Liver (tissue), 9 donors: Measurements from ENCODE around the gene RXYLT1. TPM values are rescaled to one million over a fixed set of nuclear protein-coding genes. Genes with fewer than 3 reads are reported as not detected.

ENCODE experiments used
- DNase-seq: peaks from one replicate; pipeline ENCODE4 v3.0.0-alpha.2; 2017; ENCODE audit warnings: low spot score
- H3K27ac ChIP-seq, 2 donors: one replicate each; pipeline ENCODE4 v1.7.0; 2013; ENCODE audit warnings: inconsistent platforms in 2 of 2, low read length in 2 of 2, control low read depth in 1 of 2, low read depth in 1 of 2, mild to moderate bottlenecking in 1 of 2
- H3K27me3 ChIP-seq, 4 donors: one replicate each; pipeline versions ENCODE4 v1.6.1 to v1.7.0; 2013; ENCODE audit warnings: low read length in 3 of 4, inconsistent platforms in 1 of 4, mild to moderate bottlenecking in 1 of 4, moderate library complexity in 1 of 4; ENCODE audit not compliant: control insufficient read depth in 4 of 4, insufficient read depth in 4 of 4
- H3K36me3 ChIP-seq, 4 donors: one replicate each; pipeline versions ENCODE4 v1.6.1 to v1.7.0; 2013; ENCODE audit warnings: low read length in 3 of 4, mild to moderate bottlenecking in 3 of 4, low read depth in 1 of 4, moderate library complexity in 1 of 4; ENCODE audit not compliant: control insufficient read depth in 4 of 4, insufficient read depth in 3 of 4
- H3K4me1 ChIP-seq, 4 donors: one replicate each; pipeline versions ENCODE4 v1.6.1 to v1.7.0; 2013; ENCODE audit warnings: low read length in 3 of 4, mild to moderate bottlenecking in 3 of 4, moderate library complexity in 1 of 4; ENCODE audit not compliant: control insufficient read depth in 4 of 4, insufficient read depth in 4 of 4
- H3K4me3 ChIP-seq, 3 donors: one replicate each; pipeline versions ENCODE4 v1.6.1 to v1.7.0; 2013; ENCODE audit warnings: low read length in 3 of 3, control low read depth in 1 of 3, low read depth in 1 of 3, mild to moderate bottlenecking in 1 of 3
- H3K9ac ChIP-seq, 2 donors: one replicate each; pipeline ENCODE4 v1.7.0; 2013; ENCODE audit warnings: low read length in 2 of 2, mild to moderate bottlenecking in 2 of 2, moderate library complexity in 2 of 2, control low read depth in 1 of 2, low read depth in 1 of 2
- H3K9me3 ChIP-seq, 4 donors: one replicate each; pipeline versions ENCODE4 v1.6.1 to v1.7.0; 2013; ENCODE audit warnings: low read length in 3 of 4; ENCODE audit not compliant: control insufficient read depth in 4 of 4
- EGR1 ChIP-seq, 2 donors: IDR thresholded peaks; 2 replicates each; pipeline ENCODE4 v1.6.1; 2016 to 2018; ENCODE audit warnings: antibody characterized with exemption in 2 of 2, low read depth in 2 of 2
- FOXA1 ChIP-seq: IDR thresholded peaks from 2 replicates; pipeline ENCODE4 v1.6.1; 2016; ENCODE audit warnings: antibody characterized with exemption
- FOXA2 ChIP-seq: IDR thresholded peaks from 2 replicates; pipeline ENCODE4 v1.6.1; 2016; ENCODE audit warnings: antibody characterized with exemption
- GABPA ChIP-seq, 2 donors: IDR thresholded peaks in 1 of 2; conservative IDR thresholded peaks in 1 of 2; 2 replicates each; pipeline ENCODE4 v1.6.1; 2016; ENCODE audit warnings: antibody characterized with exemption in 2 of 2, mild to moderate bottlenecking in 1 of 2, moderate library complexity in 1 of 2
- HNF4A ChIP-seq, 2 donors: conservative IDR thresholded peaks; 2 replicates each; pipeline ENCODE4 v1.6.1; 2016; ENCODE audit warnings: antibody characterized with exemption in 2 of 2, mild to moderate bottlenecking in 2 of 2
- HNF4G ChIP-seq: IDR thresholded peaks from 2 replicates; pipeline ENCODE4 v1.6.1; 2016; ENCODE audit warnings: antibody characterized with exemption
- JUND ChIP-seq, 2 donors: IDR thresholded peaks; 2 replicates each; pipeline ENCODE4 v1.6.1; 2016; ENCODE audit warnings: antibody characterized with exemption in 2 of 2
- NR2F2 ChIP-seq: IDR thresholded peaks from 2 replicates; pipeline ENCODE4 v1.6.1; 2016; ENCODE audit warnings: antibody characterized with exemption
- RAD21 ChIP-seq, 2 donors: IDR thresholded peaks; 2 replicates each; pipeline ENCODE4 v1.6.1; 2016; ENCODE audit warnings: antibody characterized with exemption in 2 of 2, mild to moderate bottlenecking in 2 of 2
- REST ChIP-seq: IDR thresholded peaks from 2 replicates; pipeline ENCODE4 v1.6.1; 2016; ENCODE audit warnings: antibody characterized with exemption, mild to moderate bottlenecking
- RXRA ChIP-seq, 2 donors: IDR thresholded peaks; 2 replicates each; pipeline ENCODE4 v1.6.1; 2017 to 2018; ENCODE audit warnings: antibody characterized with exemption in 2 of 2, mild to moderate bottlenecking in 1 of 2
- SP1 ChIP-seq: IDR thresholded peaks from 2 replicates; pipeline ENCODE4 v1.6.1; 2018; ENCODE audit warnings: antibody characterized with exemption, mild to moderate bottlenecking
- TAF1 ChIP-seq: conservative IDR thresholded peaks from 2 replicates; pipeline ENCODE4 v1.6.1; 2016; ENCODE audit warnings: antibody characterized with exemption, mild to moderate bottlenecking
- YY1 ChIP-seq: IDR thresholded peaks from 2 replicates; pipeline ENCODE4 v1.6.1; 2016; ENCODE audit warnings: antibody characterized with exemption, mild to moderate bottlenecking
- ZBTB33 ChIP-seq: IDR thresholded peaks from 2 replicates; pipeline ENCODE4 v1.6.1; 2016; ENCODE audit warnings: antibody characterized with exemption
- WGBS: extraction: QIAGEN DNeasy Blood & Tissue Kit; methylation state at CpG from one replicate; pipeline ENCODE4 v1.1.7; 2013; 5-methylcytosine and 5-hydroxymethylcytosine counted together
- polyA plus RNA-seq, 2 donors: library from polyadenylated mRNA; stranded (reverse) in 1 of 2; unstranded in 1 of 2; fragments of 200-250 nt in 1 of 2; fragments of >200 nt in 1 of 2; fragmentation: Nextera tagmentation in 1 of 2; extraction: Ambion mirVana in 1 of 2; gene quantifications; one replicate each; pipeline versions ENCODE4 v1.2.1 to v1.2.3, GENCODE V29; 2013 to 2015
- total RNA-seq, 2 donors: library from RNA; depleted of rRNA; stranded (reverse); fragments of >200 nt; gene quantifications; one replicate each; pipeline ENCODE4 v1.2.3, GENCODE V29; 2014
- TF ChIP-seq, protein P1 (sequence below): fragments of 150-350 bp; IDR thresholded peaks from 2 replicates; pipeline ENCODE4 v1.5.1; 2017; ENCODE audit warnings: improper control_type of control experiment, low read depth, low read length; ENCODE audit not compliant: missing input control
- TF ChIP-seq, protein P2 (sequence below): IDR thresholded peaks from 2 replicates; pipeline ENCODE4 v1.6.1; 2016; ENCODE audit warnings: antibody characterized with exemption
- TF ChIP-seq, protein P3 (sequence below): IDR thresholded peaks from 2 replicates; pipeline ENCODE4 v1.6.1; 2016; ENCODE audit warnings: antibody characterized with exemption
- donor health status: healthy.
- donor health status: healthy.
- donor health status: healthy.
- donor health status: healthy.
- donor health status: healthy.

Gene RXYLT1
- total and polyA plus RNA-seq, 4 donors = 6.0 to 12.2 (median 10.4) TPM

DNA sequence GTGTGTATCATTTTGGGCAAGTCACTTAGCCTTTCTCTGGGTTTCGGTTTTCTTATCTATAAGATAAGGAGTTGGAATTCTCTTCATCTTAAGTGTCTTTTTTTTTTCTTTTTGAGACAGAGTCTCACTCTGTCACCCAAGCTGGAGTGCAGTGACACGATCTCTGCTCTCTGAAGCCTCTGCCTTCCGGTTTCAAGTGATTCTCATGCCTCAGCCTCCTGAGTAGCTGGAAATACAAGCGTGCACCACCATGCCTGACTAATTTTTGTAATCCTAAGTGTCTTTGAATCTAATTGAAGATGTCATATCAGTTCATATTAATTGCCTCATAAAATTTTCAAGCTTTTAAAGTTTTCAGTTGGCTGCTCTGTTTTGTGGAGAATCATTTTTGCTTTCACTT lies 68.7 kb downstream of the RXYLT1 start:
- H3K36me3 ChIP-seq = no peaks in the 10 kb centered on the region
- no peak for DNase-seq
- TF ChIP-seq RAD21 (IDR thresholded peaks at IDR 0.05) (no peak), FOXA1 (no peak), HNF4A (conservative IDR thresholded peaks at IDR 0.05) (no peak), NR2F2 (no peak), EGR1 (IDR thresholded peaks at IDR 0.05; ENCODE audit: low read depth in 2 of 2) (no peak), RXRA (IDR thresholded peaks at IDR 0.05) (no peak), SP1 (no peak), ZBTB33 (no peak), GABPA (IDR thresholded peaks at IDR 0.05 in 1 of 2, conservative IDR thresholded peaks at IDR 0.05 in 1 of 2) (no peak), REST (no peak), HNF4G (no peak), FOXA2 (no peak), JUND (IDR thresholded peaks at IDR 0.05) (no peak), TAF1 (no peak), YY1 (no peak)
- TF ChIP-seq, protein P1, sequence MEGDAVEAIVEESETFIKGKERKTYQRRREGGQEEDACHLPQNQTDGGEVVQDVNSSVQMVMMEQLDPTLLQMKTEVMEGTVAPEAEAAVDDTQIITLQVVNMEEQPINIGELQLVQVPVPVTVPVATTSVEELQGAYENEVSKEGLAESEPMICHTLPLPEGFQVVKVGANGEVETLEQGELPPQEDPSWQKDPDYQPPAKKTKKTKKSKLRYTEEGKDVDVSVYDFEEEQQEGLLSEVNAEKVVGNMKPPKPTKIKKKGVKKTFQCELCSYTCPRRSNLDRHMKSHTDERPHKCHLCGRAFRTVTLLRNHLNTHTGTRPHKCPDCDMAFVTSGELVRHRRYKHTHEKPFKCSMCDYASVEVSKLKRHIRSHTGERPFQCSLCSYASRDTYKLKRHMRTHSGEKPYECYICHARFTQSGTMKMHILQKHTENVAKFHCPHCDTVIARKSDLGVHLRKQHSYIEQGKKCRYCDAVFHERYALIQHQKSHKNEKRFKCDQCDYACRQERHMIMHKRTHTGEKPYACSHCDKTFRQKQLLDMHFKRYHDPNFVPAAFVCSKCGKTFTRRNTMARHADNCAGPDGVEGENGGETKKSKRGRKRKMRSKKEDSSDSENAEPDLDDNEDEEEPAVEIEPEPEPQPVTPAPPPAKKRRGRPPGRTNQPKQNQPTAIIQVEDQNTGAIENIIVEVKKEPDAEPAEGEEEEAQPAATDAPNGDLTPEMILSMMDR = no peak
- TF ChIP-seq, protein P2, sequence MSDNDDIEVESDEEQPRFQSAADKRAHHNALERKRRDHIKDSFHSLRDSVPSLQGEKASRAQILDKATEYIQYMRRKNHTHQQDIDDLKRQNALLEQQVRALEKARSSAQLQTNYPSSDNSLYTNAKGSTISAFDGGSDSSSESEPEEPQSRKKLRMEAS = no peak
- TF ChIP-seq, protein P3, sequence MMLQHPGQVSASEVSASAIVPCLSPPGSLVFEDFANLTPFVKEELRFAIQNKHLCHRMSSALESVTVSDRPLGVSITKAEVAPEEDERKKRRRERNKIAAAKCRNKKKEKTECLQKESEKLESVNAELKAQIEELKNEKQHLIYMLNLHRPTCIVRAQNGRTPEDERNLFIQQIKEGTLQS = no peak
- no peak overlapping the region for H3K27ac ChIP-seq
- H3K9me3 ChIP-seq = no peaks in the 10 kb centered on the region
- WGBS = 79% methylated on average over 4 of the region's 4 CpGs
- no peak overlapping the region for H3K9ac ChIP-seq
- H3K4me3 ChIP-seq = no peak overlapping the region
- H3K4me1 ChIP-seq = peaks cover 2 to 25% (median 8%) of the 10 kb centered on the region in 4 donors
- no peaks in the 10 kb centered on the region for H3K27me3 ChIP-seq
